HEK293T (cell line): ENCODE data around the gene CCDC69.

Experiments
- CTCF ChIA-PET: fragments of 350-600 bp; formaldehyde crosslinking; extraction: SDS; loops from one replicate; lab custom pipeline; 2021; ENCODE audit warnings: antibody characterized with exemption, inconsistent platforms; lab: Yijun Ruan, JAX
- POLR2A ChIA-PET: fragments of 350-600 bp; formaldehyde crosslinking; extraction: SDS; loops from one replicate; lab custom pipeline; 2020; ENCODE audit warnings: antibody characterized with exemption, inconsistent platforms; lab: Yijun Ruan, JAX
- DNase-seq: peaks from one replicate; pipeline ENCODE4 v3.0.0; 2012; ENCODE audit warnings: mixed read lengths; ENCODE audit errors: extremely low spot score
- ARNT ChIP-seq: fragments of 450-650 bp; IDR thresholded peaks from 2 replicates; pipeline ENCODE4 v1.6.1; 2017; ENCODE audit warnings: mild to moderate bottlenecking
- BHLHE40 ChIP-seq: fragments of 450-650 bp; IDR thresholded peaks from 2 replicates; pipeline ENCODE4 v1.6.1; 2016; ENCODE audit warnings: mild to moderate bottlenecking, moderate library complexity, borderline replicate concordance
- CTBP1 ChIP-seq: fragments of 450-650 bp; IDR thresholded peaks from 2 replicates; pipeline ENCODE4 v1.6.1; 2016; ENCODE audit warnings: borderline replicate concordance
- ELF4 ChIP-seq: fragments of 450-650 bp; IDR thresholded peaks from 2 replicates; pipeline ENCODE4 v1.6.1; 2017; ENCODE audit warnings: antibody characterized with exemption
- FOXA1 ChIP-seq: fragments of 450-650 bp; IDR thresholded peaks from 2 replicates; pipeline ENCODE4 v1.6.1; 2016; ENCODE audit warnings: mild to moderate bottlenecking
- FOXK2 ChIP-seq: fragments of 450-650 bp; IDR thresholded peaks from 2 replicates; pipeline ENCODE4 v1.6.1; 2016; ENCODE audit warnings: mild to moderate bottlenecking
- FOXM1 ChIP-seq: fragments of 450-650 bp; IDR thresholded peaks from 2 replicates; pipeline ENCODE4 v1.6.1; 2017; ENCODE audit warnings: mild to moderate bottlenecking, borderline replicate concordance
- HDGF ChIP-seq: fragments of 450-650 bp; IDR thresholded peaks from 2 replicates; pipeline ENCODE4 v1.6.1; 2017; ENCODE audit warnings: antibody characterized with exemption, borderline replicate concordance
- L3MBTL2 ChIP-seq: fragments of 450-650 bp; conservative IDR thresholded peaks from 2 replicates; pipeline ENCODE4 v1.6.1; 2016; ENCODE audit warnings: mild to moderate bottlenecking
- LEF1 ChIP-seq: fragments of 450-650 bp; IDR thresholded peaks from 2 replicates; pipeline ENCODE4 v1.6.1; 2017; ENCODE audit warnings: mild to moderate bottlenecking, borderline replicate concordance
- NFRKB ChIP-seq: fragments of 450-650 bp; IDR thresholded peaks from 2 replicates; pipeline ENCODE4 v1.6.1; 2016; ENCODE audit warnings: mild to moderate bottlenecking, moderate library complexity
- PKNOX1 ChIP-seq: fragments of 450-650 bp; IDR thresholded peaks from 2 replicates; pipeline ENCODE4 v1.6.1; 2016
- SP1 ChIP-seq: fragments of 450-650 bp; IDR thresholded peaks from 2 replicates; pipeline ENCODE4 v1.6.1; 2017
- SUZ12 ChIP-seq: fragments of 450-650 bp; IDR thresholded peaks from 2 replicates; pipeline ENCODE4 v1.6.1; 2016; ENCODE audit warnings: mild to moderate bottlenecking
- TARDBP ChIP-seq: fragments of 450-650 bp; IDR thresholded peaks from 2 replicates; pipeline ENCODE4 v1.6.1; 2016
- ZNF384 ChIP-seq: fragments of 450-650 bp; IDR thresholded peaks from 2 replicates; pipeline ENCODE4 v1.6.1; 2016

The CCDC69 gene

GRCh38 chr5:151205411-151205810, 18.5 kb downstream of the CCDC69 start:
- CTCF ChIA-PET, result no interaction called here
- TF ChIP-seq FOXM1, result no peak
- no peak for TF ChIP-seq PKNOX1
- no peak for TF ChIP-seq BHLHE40
- no peak for TF ChIP-seq LEF1
- no peak for TF ChIP-seq SP1
- no peak for TF ChIP-seq L3MBTL2
- TF ChIP-seq ZNF384, result no peak
- no peak for TF ChIP-seq TARDBP
- TF ChIP-seq CTBP1, result no peak
- no peak for TF ChIP-seq SUZ12
- TF ChIP-seq HDGF, result no peak
- TF ChIP-seq ARNT, result no peak
- TF ChIP-seq FOXK2, result no peak
- TF ChIP-seq FOXA1, result no peak
- no peak for TF ChIP-seq NFRKB
- TF ChIP-seq ELF4, result no peak
- POLR2A ChIA-PET, result no interaction called here
- DNase-seq, result no peak

GRCh38 chr5:151204051-151204450, 19.8 kb downstream of the CCDC69 start:
- no peak for DNase-seq
- TF ChIP-seq HDGF (no peak), CTBP1 (no peak), SUZ12 (no peak)
- ChIA-PET CTCF (no interaction called here), POLR2A (no interaction called here)

- ChIA-PET POLR2A (no interaction called here), CTCF (interaction anchor here (0.5 kb wide), 1 partner anchor 88 kb away, joined by 3 read pairs; no protein-coding TSS in a partner anchor)
- no peak for TF ChIP-seq ARNT
- no peak for TF ChIP-seq ZNF384
- no peak for TF ChIP-seq FOXM1
- TF ChIP-seq PKNOX1, result no peak
- TF ChIP-seq FOXK2, result no peak
- TF ChIP-seq HDGF, result no peak
- no peak for TF ChIP-seq L3MBTL2
- no peak for TF ChIP-seq SP1
- no peak for TF ChIP-seq ELF4
- TF ChIP-seq SUZ12, result no peak
- no peak for TF ChIP-seq TARDBP
- no peak for TF ChIP-seq NFRKB
- TF ChIP-seq LEF1, result no peak
- TF ChIP-seq CTBP1, result no peak
- no peak for TF ChIP-seq BHLHE40
- TF ChIP-seq FOXA1, result no peak
- DNase-seq, result no peak
Measured at GRCh38 chr5:151202381-151203139, 21.3 kb downstream of the CCDC69 start.

DNA sequence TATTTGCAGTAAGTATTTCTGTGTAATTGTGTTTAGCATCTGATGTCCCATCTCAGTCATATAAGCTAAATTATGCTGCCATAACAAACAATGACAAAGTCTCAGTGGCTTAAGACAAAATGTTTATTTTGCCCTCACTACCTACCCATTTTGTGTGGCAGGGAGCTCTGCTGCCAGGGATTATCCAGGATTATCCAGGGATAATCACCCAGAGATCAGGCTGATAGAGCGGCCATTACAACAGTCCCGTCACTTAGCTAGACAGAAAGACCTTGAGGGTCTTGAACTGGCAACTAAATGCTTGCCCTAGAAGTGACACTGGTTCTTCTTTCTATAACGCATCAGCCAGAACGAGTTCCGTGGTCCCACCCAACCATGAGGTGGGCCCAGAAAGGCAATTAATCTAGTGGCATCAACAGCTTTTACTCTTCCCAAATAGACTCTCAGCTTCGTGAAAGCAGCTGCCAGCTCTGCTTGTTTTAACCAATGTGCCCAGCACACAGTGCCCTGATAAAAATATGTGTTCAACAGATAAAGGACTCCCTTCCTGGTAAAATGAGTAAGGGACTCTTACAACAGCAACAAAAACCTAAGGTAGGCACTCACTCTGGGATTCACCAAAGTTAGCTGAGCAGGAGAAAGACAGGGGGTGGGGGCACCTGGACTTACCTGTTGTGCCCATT, 22.8 kb downstream of the CCDC69 start:
- CTCF ChIA-PET, result no interaction called here
- no peak for DNase-seq
- TF ChIP-seq PKNOX1 (no peak), ZNF384 (no peak), HDGF (no peak), SUZ12 (no peak), BHLHE40 (no peak), CTBP1 (no peak), L3MBTL2 (no peak), FOXM1 (no peak), LEF1 (no peak), FOXA1 (no peak), TARDBP (no peak), FOXK2 (no peak), ARNT (no peak), SP1 (no peak), ELF4 (no peak), NFRKB (no peak)
- POLR2A ChIA-PET, result no interaction called here

- POLR2A ChIA-PET, result no interaction called here
Measured at GRCh38 chr5:151199581-151200185, 24.2 kb downstream of the CCDC69 start.

More at GRCh38 chr5:151199581-151200185, 24.2 kb downstream of the CCDC69 start:
- no peak for DNase-seq
- TF ChIP-seq ZNF384 (no peak), ARNT (no peak), BHLHE40 (no peak), FOXA1 (no peak), NFRKB (no peak), SP1 (no peak)
- CTCF ChIA-PET, result no interaction called here
